SU-DHL-6 (cell line): Measurements from ENCODE around the gene ARIH1.
A peak's percentile ranks its signal among the peaks of the same experiment; 100 is the strongest.

ENCODE experiments used
- EZH2phosphoT487 ChIP-seq: fragments of 200-600 bp; sonication (generic), shearing (Covaris generic); conservative IDR thresholded peaks from 2 replicates; pipeline ENCODE4 v1.6.1; 2018; ENCODE audit warnings: mild to moderate bottlenecking, antibody characterized with exemption, low read length, moderate library complexity, mixed read lengths
- TF ChIP-seq, protein P1 (sequence below): fragments of 200-600 bp; sonication (generic); IDR thresholded peaks from one replicate; pipeline ENCODE4 v1.5.1; 2017; ENCODE audit warnings: antibody characterized with exemption, mild to moderate bottlenecking, low read length, moderate library complexity; ENCODE audit not compliant: insufficient read depth, poor library complexity, severe bottlenecking

DNA sequence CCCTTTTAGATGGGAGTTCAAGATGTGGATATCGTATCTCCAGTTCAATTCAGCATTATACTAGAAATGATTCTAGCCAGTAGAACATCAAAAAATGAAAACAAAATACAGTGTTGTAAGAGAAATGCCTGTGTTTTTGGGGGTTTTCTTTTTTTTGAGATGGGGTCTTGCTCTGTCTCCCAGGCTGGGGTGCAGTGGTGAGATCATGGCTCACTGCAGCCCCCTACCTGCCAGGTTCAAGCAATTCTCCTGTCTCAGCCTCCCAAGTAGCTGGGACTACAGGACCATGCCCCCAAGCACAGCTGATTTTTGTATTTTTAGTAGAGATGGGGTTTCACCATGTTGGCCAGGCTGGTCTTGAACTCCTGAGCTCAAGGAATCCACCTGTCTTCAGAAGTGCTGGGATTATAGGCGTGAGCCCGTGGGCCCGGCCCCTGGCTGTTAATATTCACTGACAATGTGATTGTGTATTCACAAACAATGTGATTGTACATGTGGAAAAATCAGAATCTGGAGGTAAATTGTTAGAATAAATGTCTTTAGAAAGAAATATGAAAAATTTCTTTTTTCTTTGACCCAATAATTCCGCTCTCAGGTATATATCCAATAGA, 59.0 kb downstream of the ARIH1 start:
- TF ChIP-seq, protein P1, sequence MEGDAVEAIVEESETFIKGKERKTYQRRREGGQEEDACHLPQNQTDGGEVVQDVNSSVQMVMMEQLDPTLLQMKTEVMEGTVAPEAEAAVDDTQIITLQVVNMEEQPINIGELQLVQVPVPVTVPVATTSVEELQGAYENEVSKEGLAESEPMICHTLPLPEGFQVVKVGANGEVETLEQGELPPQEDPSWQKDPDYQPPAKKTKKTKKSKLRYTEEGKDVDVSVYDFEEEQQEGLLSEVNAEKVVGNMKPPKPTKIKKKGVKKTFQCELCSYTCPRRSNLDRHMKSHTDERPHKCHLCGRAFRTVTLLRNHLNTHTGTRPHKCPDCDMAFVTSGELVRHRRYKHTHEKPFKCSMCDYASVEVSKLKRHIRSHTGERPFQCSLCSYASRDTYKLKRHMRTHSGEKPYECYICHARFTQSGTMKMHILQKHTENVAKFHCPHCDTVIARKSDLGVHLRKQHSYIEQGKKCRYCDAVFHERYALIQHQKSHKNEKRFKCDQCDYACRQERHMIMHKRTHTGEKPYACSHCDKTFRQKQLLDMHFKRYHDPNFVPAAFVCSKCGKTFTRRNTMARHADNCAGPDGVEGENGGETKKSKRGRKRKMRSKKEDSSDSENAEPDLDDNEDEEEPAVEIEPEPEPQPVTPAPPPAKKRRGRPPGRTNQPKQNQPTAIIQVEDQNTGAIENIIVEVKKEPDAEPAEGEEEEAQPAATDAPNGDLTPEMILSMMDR, result peak; percentile 29
- TF ChIP-seq EZH2phosphoT487, result no peak
